Measurements from ENCODE around the gene LIMS4.
"Not testable (repeated sequence)": the region's sequence is repeated elsewhere in the genome, so short reads cannot be mapped to it uniquely, and the experiment has no call there.

The LIMS4 gene

GRCh38 chr2:110472171-110473058 lies at the start of gene LIMS4:
TSS of gene LIMS4 (minus strand) at chr2:110472816. CDS start at chr2:110472778, 38 bp downstream.
- not testable (repeated sequence) for DNase-seq

GRCh38 chr2:110499755-110500377 lies 27.2 kb upstream of the LIMS4 start:
- DNase-seq, result not testable (repeated sequence)

GRCh38 chr2:110496027-110496426 lies 23.4 kb upstream of the LIMS4 start:
- DNase-seq, result not testable (repeated sequence)

- DNase-seq, result not testable (repeated sequence)
These were observed 21.9 kb upstream of the LIMS4 start for GRCh38 chr2:110494488-110494887.

- DNase-seq, result not testable (repeated sequence)
These were observed 16.4 kb upstream of the LIMS4 start for GRCh38 chr2:110488991-110489390.

- not testable (repeated sequence) for DNase-seq
These were observed 10.1 kb upstream of the LIMS4 start for GRCh38 chr2:110482697-110483096.

GRCh38 chr2:110481200-110481599 lies 8.6 kb upstream of the LIMS4 start:
- not testable (repeated sequence) for DNase-seq

GRCh38 chr2:110480084-110480483 lies 7.5 kb upstream of the LIMS4 start:
- DNase-seq, result not testable (repeated sequence)

GRCh38 chr2:110477370-110477769 lies 4.8 kb upstream of the LIMS4 start:
- not testable (repeated sequence) for DNase-seq

GRCh38 chr2:110476952-110477351 lies 4.3 kb upstream of the LIMS4 start:
- not testable (repeated sequence) for DNase-seq

GRCh38 chr2:110475627-110476359 lies 3.2 kb upstream of the LIMS4 start:
- not testable (repeated sequence) for DNase-seq

- DNase-seq, result not testable (repeated sequence)
These were observed 2.3 kb upstream of the LIMS4 start for GRCh38 chr2:110474898-110475297.

- DNase-seq, result not testable (repeated sequence)
These were observed 393 bp upstream of the LIMS4 start for GRCh38 chr2:110473059-110473358.

- DNase-seq, result not testable (repeated sequence)
These were observed 3.7 kb downstream of the LIMS4 start for GRCh38 chr2:110468921-110469320.

- DNase-seq, result not testable (repeated sequence)
These were observed 7.3 kb downstream of the LIMS4 start for GRCh38 chr2:110465312-110465711.

- not testable (repeated sequence) for DNase-seq
These were observed 10.2 kb downstream of the LIMS4 start for GRCh38 chr2:110462458-110462857.

GRCh38 chr2:110460318-110460717 lies 12.3 kb downstream of the LIMS4 start:
- not testable (repeated sequence) for DNase-seq

GRCh38 chr2:110457214-110457590 lies 15.4 kb downstream of the LIMS4 start:
- not testable (repeated sequence) for DNase-seq

- DNase-seq, result not testable (repeated sequence)
These were observed 16.1 kb downstream of the LIMS4 start for GRCh38 chr2:110456291-110457213.

GRCh38 chr2:110455080-110455670 lies 17.4 kb downstream of the LIMS4 start:
- not testable (repeated sequence) for DNase-seq

- not testable (repeated sequence) for DNase-seq
These were observed 21.7 kb downstream of the LIMS4 start for GRCh38 chr2:110450951-110451350.

Measured in DMS 273 treated with DMSO at 0.1 percent for 48 hours (cell line).